HepG2 (cell line): ENCODE data around the gene OSM. TPM values are rescaled to one million over a fixed set of nuclear protein-coding genes. Genes with fewer than 3 reads are reported as not detected.

Experiments
- FOXP1 ChIP-seq, 2 experiments: fragments of 450-650 bp in 1 of 2; IDR thresholded peaks; 2 replicates each; pipeline ENCODE4 v1.6.1; 2017 to 2018; ENCODE audit warnings: antibody characterized with exemption in 1 of 2
- HNF1A ChIP-seq, 2 experiments: sonication (generic) in 1 of 2; formaldehyde crosslinking in 1 of 2; IDR thresholded peaks; 2 replicates each; pipeline versions ENCODE4 v1.4.0 to v1.6.1; 2016 to 2020; ENCODE audit warnings: borderline replicate concordance in 1 of 2, low read depth in 1 of 2, mild to moderate bottlenecking in 1 of 2, missing genetic modification reagents in 1 of 2
- MAX ChIP-seq: IDR thresholded peaks from 2 replicates; pipeline ENCODE4 v1.6.1; 2012; ENCODE audit warnings: inconsistent platforms
- PHF5A ChIP-seq: IDR thresholded peaks from one replicate; pipeline ENCODE4 v1.6.1; 2018; ENCODE audit warnings: low read depth, missing genetic modification reagents; ENCODE audit not compliant: unreplicated experiment
- TFE3 ChIP-seq: IDR thresholded peaks from 2 replicates; pipeline ENCODE4 v1.6.1; 2016
- TRIM22 ChIP-seq: fragments of 450-650 bp; IDR thresholded peaks from 2 replicates; pipeline ENCODE4 v1.6.1; 2017
- ZFP37 ChIP-seq: sonication (generic); formaldehyde crosslinking; IDR thresholded peaks from 2 replicates; pipeline ENCODE4 v1.4.0; 2020; ENCODE audit warnings: missing genetic modification reagents, borderline replicate concordance
- ZHX2 ChIP-seq, 2 experiments: sonication (generic) in 1 of 2; formaldehyde crosslinking in 1 of 2; IDR thresholded peaks; 2 replicates each; pipeline versions ENCODE4 v1.6.1 to v1.9.0; 2014 to 2022; ENCODE audit warnings: antibody characterized with exemption in 1 of 2, borderline replicate concordance in 1 of 2, inconsistent platforms in 1 of 2, low read depth in 1 of 2, missing genetic modification reagents in 1 of 2
- ZNF770 ChIP-seq: sonication (generic); formaldehyde crosslinking; IDR thresholded peaks from 2 replicates; pipeline ENCODE4 v1.5.0; 2020; ENCODE audit warnings: mild to moderate bottlenecking, missing genetic modification reagents
- polyA plus RNA-seq, 8 experiments: library from polyadenylated mRNA; depleted of rRNA in 3 of 8; stranded (reverse) in 7 of 8; unstranded in 1 of 8; fragments of >200 nt; fragmentation: Illumina TruSeq in 4 of 8; extraction: Trizol in 4 of 8; gene quantifications; 2 replicates each; pipeline versions ENCODE4 v1.2.1 to v1.2.3, GENCODE V29; 2011 to 2016; ENCODE audit warnings: low read depth in 4 of 8, missing spikeins in 1 of 8, mixed read lengths in 1 of 8; ENCODE audit not compliant: insufficient read depth in 1 of 8
- total RNA-seq, 5 experiments: library from RNA; depleted of rRNA; stranded (reverse); fragments of >200 nt; fragmentation: Illumina TruSeq; extraction: Trizol; gene quantifications; 2 replicates each; pipeline ENCODE4 v1.2.3, GENCODE V29; 2016; ENCODE audit warnings: low read depth in 1 of 5

Gene OSM
- total and polyA plus RNA-seq, 2 of the 13 experiments (the other 11 are each of a cell fraction or from before 2014, with no cell fraction given) = not detected

- TF ChIP-seq ZHX2 (IDR thresholded peaks at IDR 0.05; ENCODE audit: low read depth) (no peak), ZHX2 (CRISPR knock-in tag; IDR thresholded peaks at IDR 0.05; ENCODE audit: borderline replicate concordance) (no peak), PHF5A (no peak), ZFP37 (CRISPR knock-in tag) (no peak), MAX (peak; percentile 80), FOXP1 (IDR thresholded peaks at IDR 0.05) (no peak), FOXP1 (CRISPR knock-in tag; IDR thresholded peaks at IDR 0.05) (no peak), HNF1A (IDR thresholded peaks at IDR 0.05; ENCODE audit: low read depth) (no peak), HNF1A (CRISPR knock-in tag; IDR thresholded peaks at IDR 0.05; ENCODE audit: borderline replicate concordance) (no peak), TRIM22 (no peak), TFE3 (CRISPR knock-in tag) (no peak), ZNF770 (CRISPR knock-in tag) (no peak)
These were observed 22.7 kb upstream of the OSM start, which contains the start of gene CASTOR1 (continued) for GRCh38 chr22:30289141-30289979.
